Measurements from ENCODE around the gene SLC15A3.
A peak's percentile ranks its signal among the peaks of the same experiment; 100 is the strongest.

The SLC15A3 gene

GRCh38 chr11:60914633-60915247 is 37.2 kb downstream of the SLC15A3 start:
- Histone ChIP-seq H3K4me1 (ENCODE audit: control insufficient read depth, insufficient read depth, low read length) (no peaks in the 10 kb centered on the region), H3K36me3 (ENCODE audit: control insufficient read depth in 2 of 2, insufficient read depth in 1 of 2, low read length in 2 of 2) (peaks cover 0 to 22% of the 10 kb centered on the region in 2 experiments; a peak in 1 of 3 replicates), H3K27ac (ENCODE audit: extremely low read depth, low read depth, low read length) (peak overlapping the region; percentile 61; the same call in 1 of the 2 replicates), H3K9me3 (ENCODE audit: control insufficient read depth, insufficient read depth, low read depth, low read length) (no peaks in the 10 kb centered on the region), H3K4me3 (ENCODE audit: low read depth, low read length) (peak overlapping the region; percentile 55)
- ChIA-PET POLR2A (interaction anchor here (0.6 to 4.0 kb wide), 12 partner anchors 9 to 1625 kb away, joined by 3 to 36 read pairs (median 4); partner anchors contain the start of genes PRPF19, TMEM132A, TMEM216 and VPS37C), CTCF (interaction anchor here (0.6 to 6.2 kb wide), 11 partner anchors 15 to 1025 kb away, joined by 3 to 30 read pairs (median 3); no protein-coding TSS in a partner anchor)
- TF ChIP-seq ZNF791 (tag by site-specific recombination; IDR thresholded peaks at IDR 0.05) (no peak), ZNF292 (tag by site-specific recombination; IDR thresholded peaks at IDR 0.05; ENCODE audit: borderline replicate concordance, low read depth) (no peak), ZSCAN30 (tag by site-specific recombination; IDR thresholded peaks at IDR 0.05) (no peak), PRDM10 (tag by site-specific recombination; IDR thresholded peaks at IDR 0.05) (peak; percentile 37), GLIS1 (tag by site-specific recombination; IDR thresholded peaks at IDR 0.05) (peak; percentile 74), ZIC2 (tag by site-specific recombination; IDR thresholded peaks at IDR 0.05) (peak; percentile 65), ZNF514 (tag by site-specific recombination; IDR thresholded peaks at IDR 0.05) (no peak), ZNF704 (tag by site-specific recombination; IDR thresholded peaks at IDR 0.05) (no peak), ZNF10 (tag by site-specific recombination; IDR thresholded peaks at IDR 0.05) (no peak), ZNF366 (tag by site-specific recombination; conservative IDR thresholded peaks at IDR 0.05) (no peak), REPIN1 (tag by site-specific recombination; IDR thresholded peaks at IDR 0.05; ENCODE audit: low read depth) (no peak), MEIS1 (CRISPR knock-in tag; IDR thresholded peaks at IDR 0.05; ENCODE audit: borderline replicate concordance) (no peak), ZNF510 (tag by site-specific recombination; IDR thresholded peaks at IDR 0.05; ENCODE audit: insufficient replicate concordance) (no peak), ZNF112 (tag by site-specific recombination; IDR thresholded peaks at IDR 0.05) (no peak), SALL2 (tag by site-specific recombination; IDR thresholded peaks at IDR 0.05; ENCODE audit: borderline replicate concordance) (no peak), ZNF302 (tag by site-specific recombination; IDR thresholded peaks at IDR 0.05; ENCODE audit: low read depth) (no peak), ZNF658 (tag by site-specific recombination; IDR thresholded peaks at IDR 0.05) (no peak), ZNF239 (tag by site-specific recombination; IDR thresholded peaks at IDR 0.05) (peak; percentile 33; the same call in 1 of the 2 replicates), ZSCAN4 (tag by site-specific recombination; IDR thresholded peaks at IDR 0.05) (no peak), CTCF (tag by site-specific recombination; IDR thresholded peaks at IDR 0.05) (peak; percentile 6; the same call in 1 of the 2 replicates), ZNF114 (tag by site-specific recombination; IDR thresholded peaks at IDR 0.05) (no peak), ZFP41 (tag by site-specific recombination; IDR thresholded peaks at IDR 0.05; ENCODE audit: borderline replicate concordance) (no peak), ZNF155 (tag by site-specific recombination; IDR thresholded peaks at IDR 0.05) (no peak), ZNF202 (tag by site-specific recombination; IDR thresholded peaks at IDR 0.05; ENCODE audit: borderline replicate concordance) (no peak)
- TF ChIP-seq, protein P1, sequence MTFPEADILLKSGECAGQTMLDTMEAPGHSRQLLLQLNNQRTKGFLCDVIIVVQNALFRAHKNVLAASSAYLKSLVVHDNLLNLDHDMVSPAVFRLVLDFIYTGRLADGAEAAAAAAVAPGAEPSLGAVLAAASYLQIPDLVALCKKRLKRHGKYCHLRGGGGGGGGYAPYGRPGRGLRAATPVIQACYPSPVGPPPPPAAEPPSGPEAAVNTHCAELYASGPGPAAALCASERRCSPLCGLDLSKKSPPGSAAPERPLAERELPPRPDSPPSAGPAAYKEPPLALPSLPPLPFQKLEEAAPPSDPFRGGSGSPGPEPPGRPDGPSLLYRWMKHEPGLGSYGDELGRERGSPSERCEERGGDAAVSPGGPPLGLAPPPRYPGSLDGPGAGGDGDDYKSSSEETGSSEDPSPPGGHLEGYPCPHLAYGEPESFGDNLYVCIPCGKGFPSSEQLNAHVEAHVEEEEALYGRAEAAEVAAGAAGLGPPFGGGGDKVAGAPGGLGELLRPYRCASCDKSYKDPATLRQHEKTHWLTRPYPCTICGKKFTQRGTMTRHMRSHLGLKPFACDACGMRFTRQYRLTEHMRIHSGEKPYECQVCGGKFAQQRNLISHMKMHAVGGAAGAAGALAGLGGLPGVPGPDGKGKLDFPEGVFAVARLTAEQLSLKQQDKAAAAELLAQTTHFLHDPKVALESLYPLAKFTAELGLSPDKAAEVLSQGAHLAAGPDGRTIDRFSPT (tag by site-specific recombination; IDR thresholded peaks at IDR 0.05) = peak; percentile 73
- TF ChIP-seq, protein P2, sequence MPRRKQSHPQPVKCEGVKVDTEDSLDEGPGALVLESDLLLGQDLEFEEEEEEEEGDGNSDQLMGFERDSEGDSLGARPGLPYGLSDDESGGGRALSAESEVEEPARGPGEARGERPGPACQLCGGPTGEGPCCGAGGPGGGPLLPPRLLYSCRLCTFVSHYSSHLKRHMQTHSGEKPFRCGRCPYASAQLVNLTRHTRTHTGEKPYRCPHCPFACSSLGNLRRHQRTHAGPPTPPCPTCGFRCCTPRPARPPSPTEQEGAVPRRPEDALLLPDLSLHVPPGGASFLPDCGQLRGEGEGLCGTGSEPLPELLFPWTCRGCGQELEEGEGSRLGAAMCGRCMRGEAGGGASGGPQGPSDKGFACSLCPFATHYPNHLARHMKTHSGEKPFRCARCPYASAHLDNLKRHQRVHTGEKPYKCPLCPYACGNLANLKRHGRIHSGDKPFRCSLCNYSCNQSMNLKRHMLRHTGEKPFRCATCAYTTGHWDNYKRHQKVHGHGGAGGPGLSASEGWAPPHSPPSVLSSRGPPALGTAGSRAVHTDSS (tag by site-specific recombination; IDR thresholded peaks at IDR 0.05) = no peak

All from HEK293 (cell line).